Epithelial cell of prostate (primary cell): ENCODE data around the gene NTRK1.
A peak's percentile ranks its signal among the peaks of the same experiment; 100 is the strongest.

Experiments
- DNase-seq: peaks from one replicate; pipeline ENCODE4 v3.0.0-alpha.2; 2011; ENCODE audit warnings: low read depth, low spot score
- H3K27ac ChIP-seq: fragments of 450-650 bp; 2 replicates; pipeline ENCODE4 v1.5.1; 2017; ENCODE audit warnings: mild to moderate bottlenecking

Gene NTRK1

DNA sequence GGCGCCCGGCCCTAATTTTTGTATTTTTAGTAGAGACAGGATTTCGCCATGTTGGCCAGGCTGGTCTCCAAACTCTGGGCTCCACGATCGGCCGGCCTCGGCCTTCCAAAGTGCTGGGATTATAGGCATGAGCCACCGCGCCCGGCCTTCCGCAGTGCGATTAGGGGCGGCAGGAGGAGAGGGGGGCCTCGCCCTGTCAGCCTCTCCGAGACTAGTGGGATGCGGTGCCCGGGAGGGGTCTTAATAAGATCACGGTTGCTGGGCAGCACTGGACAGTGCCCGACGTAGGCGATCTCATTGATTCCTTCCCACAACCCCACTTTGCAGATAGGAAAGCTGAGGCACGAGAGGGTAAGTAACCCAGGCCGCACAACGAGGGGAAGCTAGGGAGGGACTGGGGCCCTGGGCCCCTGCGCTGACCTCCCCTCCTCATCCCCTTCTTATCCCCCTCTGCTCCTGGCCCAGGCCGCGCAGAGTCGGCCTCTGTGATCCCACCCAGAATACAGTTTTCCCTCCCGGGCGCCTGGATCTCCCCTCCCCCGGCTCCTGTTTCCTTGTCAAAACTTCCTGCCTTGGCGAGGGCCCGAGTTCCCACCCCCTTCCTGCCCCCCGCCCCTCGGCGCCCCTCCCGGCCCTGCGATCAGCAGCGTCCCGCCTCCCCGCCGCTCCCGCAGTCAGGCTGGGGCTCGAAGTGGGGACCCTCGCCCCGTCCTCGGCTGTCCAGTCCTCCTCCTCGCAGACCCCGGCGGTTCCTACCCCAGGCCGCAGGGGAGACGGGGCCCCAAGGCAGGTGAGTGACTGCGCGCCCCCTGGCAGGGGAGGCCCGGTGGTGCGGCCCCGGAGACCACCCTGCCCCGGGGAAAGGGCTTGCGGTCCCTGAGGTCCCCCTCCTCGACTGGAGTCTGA, 32.6 kb downstream of the NTRK1 start, which contains the start of gene PEAR1:
PEAR1 (plus strand) TSS at position 671 of the 906 bp plus-strand sequence. CDS start 10,209 bp downstream, outside the sequence.
- no peak within 1 kb of the TSS for H3K27ac ChIP-seq
- DNase-seq = no peak

GRCh38 chr1:156894001-156894400, 33.3 kb downstream of the NTRK1 start:
- H3K27ac ChIP-seq = no peak overlapping the region
- DNase-seq = no peak

DNA sequence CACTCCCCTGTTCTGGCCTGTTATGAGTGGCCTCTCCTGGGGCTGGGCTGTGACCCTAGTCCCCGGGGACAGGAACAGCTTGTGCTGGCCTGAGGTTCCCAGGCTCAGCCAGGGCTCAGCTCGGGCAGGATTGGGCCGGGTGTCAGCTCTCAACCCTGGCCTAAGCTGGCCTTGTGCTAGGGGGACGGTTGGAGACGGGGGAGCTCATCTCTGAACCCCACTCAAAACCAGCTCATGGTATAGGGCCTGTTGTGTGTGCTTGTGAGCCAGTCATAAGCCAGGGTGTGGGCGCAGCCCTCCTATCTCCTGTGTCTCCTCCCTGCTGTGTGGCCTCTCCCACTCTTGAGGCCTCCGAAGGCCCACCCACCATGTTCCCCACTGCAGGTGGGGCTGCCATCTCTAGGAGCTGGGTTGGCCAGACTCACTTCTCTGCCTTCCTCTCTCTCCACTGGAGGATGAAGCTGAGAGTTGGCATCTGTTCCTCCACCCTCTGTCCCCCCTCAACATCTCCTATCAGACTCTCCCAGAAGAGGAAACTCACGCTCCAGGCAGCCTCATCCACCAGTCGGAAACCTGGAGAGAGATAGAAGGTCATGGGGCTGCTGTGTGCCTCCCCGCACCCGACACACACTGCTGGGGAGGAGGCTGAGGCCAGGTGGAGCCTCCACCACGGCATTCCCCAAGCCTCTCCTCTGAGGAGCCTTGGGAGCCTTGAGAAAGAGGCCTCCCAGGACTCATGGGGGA, 34.2 kb downstream of the NTRK1 start:
- no peak for DNase-seq
- H3K27ac ChIP-seq = peak overlapping the region; percentile 93

GRCh38 chr1:156895455-156895812, 34.8 kb downstream of the NTRK1 start:
- DNase-seq = no peak
- peak overlapping the region; percentile 93 for H3K27ac ChIP-seq

DNA sequence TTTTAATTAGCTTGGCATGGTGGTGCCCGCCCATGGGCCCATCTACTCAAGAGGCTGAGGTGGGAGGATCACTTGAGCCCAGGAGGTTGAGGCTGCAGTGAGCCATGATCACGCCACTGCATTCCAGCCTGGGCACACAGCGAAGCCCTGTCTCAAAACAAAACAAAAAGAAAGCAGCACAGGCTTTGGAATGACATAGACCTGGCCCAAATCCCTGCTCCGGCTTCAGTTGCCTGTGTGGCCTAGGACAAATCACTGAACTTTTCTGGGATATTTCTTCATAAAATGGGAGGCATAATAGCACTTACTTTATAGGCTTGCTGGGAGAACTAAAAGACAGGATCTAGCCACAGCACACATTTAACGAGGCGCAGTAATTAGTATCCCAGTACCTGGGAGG, 35.3 kb downstream of the NTRK1 start:
- no peak for DNase-seq
- H3K27ac ChIP-seq = peak overlapping the region; percentile 93

DNA sequence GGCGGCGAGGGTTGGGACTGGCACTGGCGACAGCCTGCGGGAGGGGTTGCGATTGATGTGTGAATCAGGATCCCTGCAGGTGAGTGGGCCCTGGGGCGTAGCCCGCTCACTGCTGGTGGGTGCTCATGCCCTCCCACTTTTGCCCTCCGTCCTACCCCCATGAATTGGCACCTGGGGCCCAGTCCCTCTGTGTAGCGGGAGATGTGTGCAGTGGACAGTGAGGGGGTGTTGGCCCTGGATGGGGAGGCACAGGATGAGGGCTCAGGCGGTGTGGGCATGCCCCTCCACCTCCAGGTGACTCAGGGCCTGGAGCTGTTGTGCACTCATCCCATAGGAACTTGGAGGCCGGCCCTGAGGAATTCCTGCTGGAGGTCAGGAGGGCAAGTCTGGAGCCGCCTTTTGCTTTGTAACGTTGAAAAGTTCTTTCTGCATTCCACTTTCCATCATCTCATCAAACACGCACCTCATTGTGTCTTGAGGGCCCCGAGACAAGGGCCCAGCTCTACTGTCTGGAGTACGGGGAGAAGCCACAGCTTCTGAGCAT, 35.9 kb downstream of the NTRK1 start:
- H3K27ac ChIP-seq = peak overlapping the region; percentile 93
- peak; percentile 55 for DNase-seq

DNA sequence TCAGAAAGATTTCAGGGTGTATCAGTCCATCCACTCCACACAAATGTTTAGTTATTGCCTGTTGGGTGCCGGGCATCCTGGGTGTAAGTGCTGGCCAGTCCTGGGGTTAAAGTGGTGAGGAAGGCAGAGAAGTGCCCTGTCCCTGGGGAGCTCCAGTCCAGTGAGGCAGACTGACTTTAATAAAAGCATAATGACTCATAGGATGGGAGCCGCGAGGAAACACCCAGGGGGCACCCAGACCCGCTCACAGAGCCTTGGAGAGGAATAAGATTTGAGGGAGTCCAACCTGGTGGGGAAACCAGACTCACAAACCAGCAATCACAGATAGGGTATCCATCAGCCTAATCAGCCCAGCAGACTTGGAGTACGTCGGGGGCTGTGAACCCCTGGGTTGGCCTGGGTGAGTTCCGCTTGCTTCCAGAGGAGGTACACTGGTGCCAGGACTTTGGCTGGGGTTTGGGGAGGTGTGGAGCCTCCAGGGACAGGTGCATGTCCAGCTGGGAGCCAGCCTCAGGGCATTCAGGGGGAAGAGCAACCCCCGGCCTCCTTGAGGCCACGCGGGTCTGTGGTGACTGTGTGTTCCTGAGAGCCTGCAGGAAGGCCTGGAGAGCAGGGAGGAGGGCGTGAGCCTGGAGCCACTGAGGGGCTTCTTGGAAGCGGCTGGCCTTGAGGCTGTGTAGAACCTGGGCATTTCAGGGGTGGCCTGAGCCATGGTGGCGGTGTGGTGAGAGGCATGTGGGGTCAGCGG, 36.6 kb downstream of the NTRK1 start:
- H3K27ac ChIP-seq = peak overlapping the region; percentile 93
- no peak for DNase-seq

DNA sequence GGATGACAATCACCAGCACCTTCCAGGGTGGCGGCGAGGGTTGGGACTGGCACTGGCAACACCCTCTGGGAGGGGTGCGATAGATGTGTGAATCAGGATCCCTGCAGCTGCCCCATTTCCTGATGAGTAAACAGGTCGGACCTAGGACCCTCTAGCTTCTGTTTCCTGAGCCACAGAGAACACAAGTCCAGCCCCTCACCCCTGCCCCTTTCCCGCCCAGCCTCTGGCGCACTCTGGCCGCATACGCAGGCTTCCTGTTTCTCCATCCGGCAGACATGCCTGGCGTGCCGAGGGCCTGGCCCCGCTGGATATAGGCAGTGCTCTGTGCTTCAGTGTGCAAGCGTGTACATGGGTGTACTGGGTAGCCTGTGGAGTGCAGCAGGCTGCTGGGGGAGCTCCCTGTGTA, 37.5 kb downstream of the NTRK1 start:
- peak overlapping the region; percentile 93 for H3K27ac ChIP-seq
- DNase-seq = no peak

DNA sequence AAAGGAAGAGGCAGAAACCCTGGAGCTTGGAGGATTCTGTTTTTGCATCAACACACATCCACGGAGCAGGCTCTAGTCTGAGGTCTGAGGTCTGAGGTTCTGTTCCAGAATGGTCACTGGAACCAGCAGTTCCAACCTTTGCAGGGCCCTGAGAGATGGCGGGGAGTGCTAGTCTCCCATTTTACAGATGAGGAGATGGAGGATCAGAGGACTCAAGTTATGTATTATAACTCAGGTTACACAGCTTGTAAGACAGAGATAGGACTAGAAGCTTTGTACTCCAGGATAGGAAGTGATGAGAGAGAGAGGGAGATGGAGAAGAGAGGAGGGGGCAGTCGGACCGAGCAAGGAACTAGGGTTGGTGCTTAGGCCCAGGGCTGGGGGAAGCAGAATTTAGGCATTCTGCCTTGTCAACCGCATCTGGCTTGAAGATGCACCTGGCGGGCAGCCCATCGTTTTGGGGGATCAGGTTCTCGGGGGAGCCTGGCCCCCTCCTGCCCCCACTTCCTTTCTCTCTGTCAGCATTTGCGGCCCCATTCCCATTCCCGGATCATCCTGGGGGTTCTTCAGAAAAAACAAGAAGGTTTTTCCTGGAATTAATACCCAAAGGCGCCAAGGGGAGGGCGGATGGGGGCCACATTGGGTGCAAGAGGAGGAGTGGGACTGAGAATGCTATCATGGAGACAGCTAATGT, 38.5 kb downstream of the NTRK1 start:
- DNase-seq = no peak
- peak overlapping the region; percentile 93 for H3K27ac ChIP-seq

DNA sequence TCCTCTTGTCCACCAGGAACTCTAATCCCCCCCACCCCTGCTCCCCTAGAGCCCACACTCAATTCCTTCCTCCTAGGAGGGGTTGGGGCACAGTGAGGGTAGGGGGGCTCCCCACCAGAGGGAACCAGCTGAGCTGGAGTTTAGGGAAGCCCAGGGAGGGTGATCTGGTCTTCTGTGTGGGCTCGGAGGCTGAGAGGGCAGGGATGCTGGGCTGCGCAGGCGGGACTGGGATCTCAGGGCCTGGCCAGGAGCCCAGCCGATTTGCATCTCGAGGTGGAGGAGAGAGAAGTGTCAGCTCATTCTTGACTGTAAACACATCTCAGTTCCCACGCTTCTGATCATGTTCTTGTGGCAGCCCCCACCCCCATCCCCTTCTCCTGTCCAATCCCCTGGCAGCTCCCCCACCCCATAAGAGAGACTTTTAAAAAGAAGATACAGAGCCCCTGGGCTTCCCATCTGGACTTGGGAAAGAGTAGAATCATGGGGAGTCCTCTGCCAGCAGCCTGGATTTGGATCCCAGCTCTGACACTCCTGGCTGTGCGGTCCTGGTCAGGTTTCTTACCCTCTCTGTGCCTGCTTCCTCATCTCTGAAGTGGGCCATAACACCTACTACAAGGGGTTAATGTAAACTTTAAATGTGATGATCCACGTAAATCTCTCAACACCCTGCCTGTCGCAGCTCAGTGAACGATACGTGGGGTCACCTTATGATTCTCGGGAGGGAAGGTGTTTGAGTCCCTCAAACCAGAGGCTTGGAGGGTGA, 39.5 kb downstream of the NTRK1 start:
- no peak overlapping the region for H3K27ac ChIP-seq
- no peak for DNase-seq

DNA sequence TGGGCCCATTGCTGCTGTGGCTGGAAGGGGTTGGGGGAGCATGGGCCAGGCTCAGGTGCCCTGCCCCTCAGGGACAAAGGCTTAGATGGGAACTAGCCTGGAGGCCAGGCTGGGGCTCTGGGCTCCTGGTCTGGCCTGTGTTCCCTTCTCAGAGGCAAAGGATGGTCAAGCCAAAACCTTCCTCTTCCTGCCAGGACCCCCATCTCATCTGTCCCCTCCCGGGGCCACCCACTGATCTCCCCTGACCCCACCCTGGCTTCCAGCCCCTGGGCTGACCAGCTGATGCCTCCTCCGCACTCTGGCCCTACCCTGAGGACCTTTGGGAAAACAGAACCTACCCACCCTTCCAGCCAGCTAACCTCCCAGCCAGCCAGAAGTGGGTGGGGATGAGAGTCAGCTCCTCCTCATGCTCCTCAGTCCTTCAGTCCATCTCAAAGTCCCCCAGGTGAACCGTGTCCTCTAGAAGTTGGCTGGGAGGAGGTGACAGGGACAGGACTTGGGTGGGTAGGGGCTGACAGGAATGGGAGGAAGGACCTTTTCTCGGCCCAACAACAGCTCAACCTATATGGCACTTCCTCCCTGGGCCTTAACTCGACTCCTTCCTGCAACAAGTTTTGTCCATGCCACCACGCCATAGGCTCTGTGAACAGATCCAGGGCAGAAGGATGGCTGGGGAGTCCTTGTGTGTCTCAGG, 40.4 kb downstream of the NTRK1 start:
- no peak for DNase-seq
- no peak overlapping the region for H3K27ac ChIP-seq

GRCh38 chr1:156901590-156901900, 40.9 kb downstream of the NTRK1 start:
- DNase-seq = no peak
- H3K27ac ChIP-seq = no peak overlapping the region

- no peak for DNase-seq
- no peak overlapping the region for H3K27ac ChIP-seq
These were observed 41.6 kb downstream of the NTRK1 start for GRCh38 chr1:156901966-156902915.

DNA sequence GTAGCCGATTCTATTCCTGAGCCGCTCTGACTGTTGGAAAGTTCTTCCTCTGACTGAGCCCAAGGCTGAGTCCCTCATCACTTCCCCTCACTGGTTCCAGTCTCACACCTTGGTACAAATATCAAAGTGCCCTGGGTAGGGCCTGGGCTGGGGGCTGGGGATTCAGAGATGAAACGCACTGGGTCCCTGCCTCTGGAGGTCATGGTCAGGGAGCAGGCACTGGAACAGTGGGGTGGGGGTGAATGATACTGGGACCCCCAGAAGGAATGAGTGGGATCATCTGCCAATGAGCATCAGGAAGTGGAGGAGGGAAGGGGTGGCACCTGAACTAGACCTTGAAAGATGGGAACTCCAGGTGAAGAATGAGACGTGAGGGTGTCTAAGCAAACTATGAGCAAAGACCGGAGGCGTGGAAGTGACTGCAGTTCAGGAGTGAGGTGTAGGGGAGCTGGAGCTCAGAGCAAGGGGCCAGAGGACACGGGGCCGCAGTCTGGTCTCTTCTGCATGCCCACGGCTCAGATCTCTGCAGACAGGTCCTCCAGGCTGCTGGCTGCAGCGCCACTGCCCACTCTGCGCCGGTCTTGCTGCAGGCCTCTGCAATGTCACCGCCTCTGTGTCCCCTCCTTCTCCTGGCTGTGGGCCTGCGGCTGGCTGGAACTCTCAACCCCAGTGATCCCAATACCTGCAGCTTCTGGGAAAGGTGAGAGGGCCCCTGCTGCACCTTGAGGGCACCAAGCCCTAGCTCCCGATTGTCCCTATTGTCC, 42.8 kb downstream of the NTRK1 start:
- no peak overlapping the region for H3K27ac ChIP-seq
- no peak for DNase-seq

GRCh38 chr1:156904187-156904959, 43.7 kb downstream of the NTRK1 start:
- no peak overlapping the region for H3K27ac ChIP-seq
- no peak for DNase-seq

DNA sequence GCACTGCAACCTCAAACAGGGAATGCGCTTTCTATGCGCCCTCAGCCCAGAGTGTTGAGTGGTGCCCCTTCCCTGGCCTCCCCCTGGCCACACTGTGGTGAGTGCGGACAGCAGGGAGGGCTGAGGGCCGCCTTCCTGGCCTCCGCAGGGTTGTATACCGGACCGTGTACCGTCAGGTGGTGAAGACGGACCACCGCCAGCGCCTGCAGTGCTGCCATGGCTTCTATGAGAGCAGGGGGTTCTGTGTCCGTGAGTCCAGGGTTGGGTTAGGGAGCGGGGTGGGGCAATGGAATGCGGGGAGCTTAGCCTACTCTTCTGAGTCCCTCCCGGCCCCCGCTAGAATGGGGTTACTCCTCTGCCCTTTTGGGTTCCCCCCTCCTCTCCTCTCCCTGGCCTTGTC, 44.5 kb downstream of the NTRK1 start:
- no peak for DNase-seq
- H3K27ac ChIP-seq = no peak overlapping the region
